Measurements from ENCODE around the gene ETF1. TPM values are rescaled to one million over a fixed set of nuclear protein-coding genes. Genes with fewer than 3 reads are reported as not detected.
A peak's percentile ranks its signal among the peaks of the same experiment; 100 is the strongest.

Gene ETF1
- total and polyA plus RNA-seq, 9 of the 15 experiments (the other 6 are each of a cell fraction or from before 2014, with no cell fraction given), result 53.7 to 209 (median 164) TPM

- TF ChIP-seq ZNF398 (CRISPR knock-in tag; IDR thresholded peaks at IDR 0.05), result no peak
- TF ChIP-seq HINFP (tag; conservative IDR thresholded peaks at IDR 0.05; ENCODE audit: low read depth), result no peak
- no peak for TF ChIP-seq CTCFL (IDR thresholded peaks at IDR 0.05; ENCODE audit: borderline replicate concordance, insufficient read depth, low read depth, low read length, poor library complexity, severe bottlenecking)
- no peak for TF ChIP-seq BACH1 (tag; IDR thresholded peaks at IDR 0.05)
- TF ChIP-seq ZBTB34 (CRISPR knock-in tag; IDR thresholded peaks at IDR 0.05), result no peak
- peak; percentile 98 for TF ChIP-seq HNRNPL (IDR thresholded peaks at IDR 0.05; ENCODE audit: low read depth, low read length)
- TF ChIP-seq ZNF740 (CRISPR knock-in tag; IDR thresholded peaks at IDR 0.05), result no peak; the same call in 1 of the 2 replicates
- no peak for TF ChIP-seq ZNF740 (tag; IDR thresholded peaks at IDR 0.05)
- no peak for TF ChIP-seq ZNF23 (CRISPR knock-in tag; IDR thresholded peaks at IDR 0.05)
- TF ChIP-seq NCOA6 (IDR thresholded peaks at IDR 0.05), result no peak
- TF ChIP-seq CCAR2 (IDR thresholded peaks at IDR 0.05; ENCODE audit: low read depth, low read length), result no peak
- no peak for TF ChIP-seq SREBF1 (IDR thresholded peaks at IDR 0.05; ENCODE audit: borderline replicate concordance, low read depth, low read length)
- no peak for TF ChIP-seq EGR1 (conservative IDR thresholded peaks at IDR 0.05)
- TF ChIP-seq HDAC6 (IDR thresholded peaks at IDR 0.05; ENCODE audit: low read depth, low read length), result no peak
- no peak for TF ChIP-seq ATF6 (CRISPR knock-in tag; IDR thresholded peaks at IDR 0.05)
- TF ChIP-seq HNRNPH1 (optimal IDR thresholded peaks at IDR 0.05; ENCODE audit: low read depth, low read length), result peak; percentile 61
- TF ChIP-seq ZBTB1 (CRISPR knock-in tag; IDR thresholded peaks at IDR 0.05; ENCODE audit: borderline replicate concordance, low read depth), result no peak
Observed at GRCh38 chr5:138466125-138466899, 76.7 kb downstream of the ETF1 start (continued).
